Ascending aorta (tissue), 2 donors: Measurements from ENCODE around the gene HS6ST1. TPM values are rescaled to one million over a fixed set of nuclear protein-coding genes. Genes with fewer than 3 reads are reported as not detected.

ENCODE experiments used
- DNase-seq, 2 donors: peaks; one replicate each; pipeline ENCODE4 v3.0.0-alpha.2; 2019; ENCODE audit warnings: low spot score in 2 of 2
- H3K27ac ChIP-seq, 2 donors: fragments of 200-600 bp; sonication (generic); one replicate each; pipeline ENCODE4 v1.5.1; 2016 to 2017; ENCODE audit warnings: mild to moderate bottlenecking in 1 of 2
- H3K27me3 ChIP-seq: fragments of 200-600 bp; sonication (generic); one replicate; pipeline ENCODE4 v1.5.1; 2017
- H3K36me3 ChIP-seq, 2 donors: fragments of 200-600 bp; sonication (generic); one replicate each; pipeline ENCODE4 v1.5.1; 2016
- H3K4me1 ChIP-seq, 2 donors: fragments of 200-600 bp; sonication (generic); one replicate each; pipeline ENCODE4 v1.5.1; 2016 to 2017; ENCODE audit warnings: mild to moderate bottlenecking in 1 of 2
- H3K4me3 ChIP-seq, 2 donors: fragments of 200-600 bp; sonication (generic); one replicate each; pipeline ENCODE4 v1.5.1; 2016 to 2017; ENCODE audit warnings: mild to moderate bottlenecking in 1 of 2
- H3K9me3 ChIP-seq, 2 donors: fragments of 200-600 bp; sonication (generic); one replicate each; pipeline ENCODE4 v1.5.1; 2016
- CTCF ChIP-seq, 3 experiments: fragments of 200-600 bp in 2 of 3; fragments of 450-650 bp in 1 of 3; sonication (generic) in 2 of 3; IDR thresholded peaks; one replicate each; pipeline ENCODE4 v1.5.1; 2016 to 2019; ENCODE audit warnings: antibody characterized with exemption in 3 of 3, mild to moderate bottlenecking in 1 of 3, moderate library complexity in 1 of 3
- intact Hi-C: fragments of 100-400 bp; cut with DNase I; formaldehyde crosslinking; loops from one replicate; pipeline ENCODE4 v1.15.1; 2023
- total RNA-seq: library from RNA; depleted of rRNA; stranded (reverse); fragments of >200 nt; gene quantifications from one replicate; pipeline ENCODE4 v1.1.0, GENCODE V29; 2016

The HS6ST1 gene
- total RNA-seq, 1 donor from 2014 or later, result 42.7 TPM

- Histone ChIP-seq H3K27ac (no peak overlapping the region), H3K27me3 (no peaks in the 10 kb centered on the region), H3K9me3 (no peaks in the 10 kb centered on the region), H3K4me1 (no peaks in the 10 kb centered on the region), H3K4me3 (no peak overlapping the region), H3K36me3 (no peaks in the 10 kb centered on the region)
- TF ChIP-seq CTCF (IDR thresholded peaks at IDR 0.05), result no peak
- DNase-seq, result no peak
- intact Hi-C loops, result loop anchor here (10.0 kb wide), 1 partner anchor 1143 kb away; no protein-coding TSS in a partner anchor
Measured at GRCh38 chr2:128241896-128242295, 76.8 kb downstream of the HS6ST1 start.

GRCh38 chr2:128237911-128238697 is 80.6 kb downstream of the HS6ST1 start:
- DNase-seq, result no peak
- H3K4me3 ChIP-seq, result no peak overlapping the region
- H3K36me3 ChIP-seq, result no peaks in the 10 kb centered on the region
- no peaks in the 10 kb centered on the region for H3K9me3 ChIP-seq
- TF ChIP-seq CTCF (IDR thresholded peaks at IDR 0.05), result no peak
- H3K27me3 ChIP-seq, result no peaks in the 10 kb centered on the region
- H3K4me1 ChIP-seq, result no peaks in the 10 kb centered on the region
- no peak overlapping the region for H3K27ac ChIP-seq
- intact Hi-C loops, result no loop called here

GRCh38 chr2:128237081-128237534 is 81.6 kb downstream of the HS6ST1 start:
- H3K36me3 ChIP-seq, result no peaks in the 10 kb centered on the region

GRCh38 chr2:128236491-128237035 is 82.1 kb downstream of the HS6ST1 start:
- H3K4me1 ChIP-seq, result peaks cover 0 to 6% of the 10 kb centered on the region in 2 donors
- no peaks in the 10 kb centered on the region for H3K36me3 ChIP-seq
- no peak for TF ChIP-seq CTCF (IDR thresholded peaks at IDR 0.05)
- H3K27me3 ChIP-seq, result no peaks in the 10 kb centered on the region
- no peak for DNase-seq
- no peaks in the 10 kb centered on the region for H3K9me3 ChIP-seq
- no peak overlapping the region for H3K4me3 ChIP-seq
- H3K27ac ChIP-seq, result no peak overlapping the region
- intact Hi-C loops, result no loop called here

More at GRCh38 chr2:128237081-128237534, 81.6 kb downstream of the HS6ST1 start:
- H3K4me3 ChIP-seq, result no peak overlapping the region
- H3K9me3 ChIP-seq, result no peaks in the 10 kb centered on the region
- intact Hi-C loops, result no loop called here
- TF ChIP-seq CTCF (IDR thresholded peaks at IDR 0.05), result no peak
- no peak overlapping the region for H3K27ac ChIP-seq
- peaks cover 0 to 6% of the 10 kb centered on the region in 2 donors for H3K4me1 ChIP-seq
- no peak for DNase-seq
- no peaks in the 10 kb centered on the region for H3K27me3 ChIP-seq

- H3K9me3 ChIP-seq, result no peaks in the 10 kb centered on the region
- no peak for DNase-seq
- no peak overlapping the region for H3K4me3 ChIP-seq
- no peaks in the 10 kb centered on the region for H3K36me3 ChIP-seq
- no peaks in the 10 kb centered on the region for H3K27me3 ChIP-seq
- H3K4me1 ChIP-seq, result peaks cover 0 to 6% of the 10 kb centered on the region in 2 donors
- intact Hi-C loops, result no loop called here
- H3K27ac ChIP-seq, result no peak overlapping the region
- TF ChIP-seq CTCF (IDR thresholded peaks at IDR 0.05), result no peak
Measured at GRCh38 chr2:128235581-128235980, 83.1 kb downstream of the HS6ST1 start.
